Sigmoid colon (tissue), 7 donors: ENCODE data around the gene PSD4. TPM values are rescaled to one million over a fixed set of nuclear protein-coding genes. Genes with fewer than 3 reads are reported as not detected.

Source experiments
- DNase-seq: peaks from one replicate; pipeline ENCODE4 v3.0.0-alpha.2; 2019
- H3K27ac ChIP-seq, 4 donors: fragments of 200-600 bp; sonication (generic); one replicate each; pipeline ENCODE4 v1.5.1; 2016 to 2019; ENCODE audit warnings: mild to moderate bottlenecking in 1 of 4
- H3K27me3 ChIP-seq, 3 donors: fragments of 200-600 bp; sonication (generic); one replicate each; pipeline ENCODE4 v1.5.1; 2019; ENCODE audit warnings: mild to moderate bottlenecking in 1 of 3
- H3K36me3 ChIP-seq, 4 donors: fragments of 200-600 bp; sonication (generic); one replicate each; pipeline ENCODE4 v1.5.1; 2016 to 2019
- H3K4me1 ChIP-seq, 4 donors: fragments of 200-600 bp; sonication (generic); one replicate each; pipeline ENCODE4 v1.5.1; 2017 to 2019
- H3K4me3 ChIP-seq, 4 donors: fragments of 200-600 bp; sonication (generic); one replicate each; pipeline ENCODE4 v1.5.1; 2017 to 2019; ENCODE audit warnings: mild to moderate bottlenecking in 2 of 4, moderate library complexity in 1 of 4
- H3K9me3 ChIP-seq, 4 donors: fragments of 200-600 bp in 3 of 4; sonication (generic) in 3 of 4; one replicate each; pipeline versions ENCODE4 v1.5.1 to v1.6.1; 2013 to 2019
- CTCF ChIP-seq, 4 experiments: fragments of 450-650 bp in 3 of 4; fragments of 200-600 bp in 1 of 4; IDR thresholded peaks; one replicate each; pipeline ENCODE4 v1.5.1; 2016 to 2019; ENCODE audit warnings: antibody characterized with exemption in 4 of 4, mild to moderate bottlenecking in 3 of 4, moderate library complexity in 2 of 4
- EP300 ChIP-seq, 4 donors: sonication (generic); formaldehyde crosslinking; IDR thresholded peaks; one replicate each; pipeline ENCODE4 v1.6.1; 2017; ENCODE audit warnings: antibody characterized with exemption in 4 of 4
- POLR2A ChIP-seq, 2 donors: fragments of 450-650 bp; IDR thresholded peaks; one replicate each; pipeline ENCODE4 v1.6.1; 2016; ENCODE audit warnings: antibody characterized with exemption in 2 of 2, mild to moderate bottlenecking in 2 of 2, moderate library complexity in 2 of 2
- POLR2AphosphoS5 ChIP-seq, 4 donors: sonication (generic); formaldehyde crosslinking; IDR thresholded peaks; one replicate each; pipeline ENCODE4 v1.6.1; 2017; ENCODE audit warnings: antibody characterized with exemption in 4 of 4
- WGBS, 2 donors: extraction: QIAGEN DNeasy Blood & Tissue Kit; methylation state at CpG; one replicate each; pipeline ENCODE4 v1.1.7; 2013; 5-methylcytosine and 5-hydroxymethylcytosine counted together
- intact Hi-C: fragments of 100-400 bp; cut with DNase I; formaldehyde crosslinking; loops from one replicate; pipeline ENCODE4 v1.15.1; 2023
- polyA plus RNA-seq, 3 donors: library from polyadenylated mRNA; stranded (reverse); fragments of 200-250 nt; gene quantifications; one replicate each; pipeline ENCODE4 v1.2.3, GENCODE V29; 2013
- total RNA-seq, 4 donors: library from RNA; depleted of rRNA; stranded (reverse); fragments of >200 nt; gene quantifications; one replicate each; pipeline ENCODE4 v1.1.0, GENCODE V29; 2016
- donor health status: healthy with polysubstance abuse.
- donor health status: Bipolar disorder and iron deficiency.
- donor health status: healthy.

Gene PSD4
- total and polyA plus RNA-seq, 7 donors = 1.4 to 51.6 (median 6.6) TPM

GRCh38 chr2:113160248-113160647, 13.5 kb upstream of the PSD4 start:
- no peak overlapping the region for H3K27ac ChIP-seq
- TF ChIP-seq POLR2AphosphoS5 (IDR thresholded peaks at IDR 0.05) (no peak), POLR2A (IDR thresholded peaks at IDR 0.05) (no peak), CTCF (IDR thresholded peaks at IDR 0.05) (no peak), EP300 (IDR thresholded peaks at IDR 0.05) (no peak)
- H3K36me3 ChIP-seq = no peaks in the 10 kb centered on the region
- H3K4me1 ChIP-seq = no peaks in the 10 kb centered on the region
- H3K4me3 ChIP-seq = no peak overlapping the region
- intact Hi-C loops = no loop called here
- WGBS, 2 donors = 98% methylated on average over 1 of the region's 1 CpG
- peaks cover 0 to 28% (median 12%) of the 10 kb centered on the region in 3 donors for H3K27me3 ChIP-seq
- DNase-seq = no peak
- H3K9me3 ChIP-seq = no peaks in the 10 kb centered on the region

- Histone ChIP-seq H3K27ac (no peak overlapping the region), H3K4me3 (no peak overlapping the region), H3K9me3 (no peaks in the 10 kb centered on the region), H3K27me3 (peaks cover 0 to 26% (median 7%) of the 10 kb centered on the region in 3 donors), H3K36me3 (no peaks in the 10 kb centered on the region), H3K4me1 (no peaks in the 10 kb centered on the region)
- 94 to 95% methylated on average over 5 of the region's 5 CpGs for WGBS, 2 donors
- TF ChIP-seq POLR2AphosphoS5 (IDR thresholded peaks at IDR 0.05) = no peak
- no peak for TF ChIP-seq CTCF (IDR thresholded peaks at IDR 0.05)
- intact Hi-C loops = no loop called here
- no peak for DNase-seq
Measured at GRCh38 chr2:113160962-113161361, 12.8 kb upstream of the PSD4 start.

GRCh38 chr2:113162173-113162572, 11.6 kb upstream of the PSD4 start:
- no peak overlapping the region for H3K27ac ChIP-seq
- H3K36me3 ChIP-seq = no peaks in the 10 kb centered on the region
- intact Hi-C loops = no loop called here
- peaks cover 0 to 14% (median 5%) of the 10 kb centered on the region in 3 donors for H3K27me3 ChIP-seq
- WGBS, 2 donors = 86 to 92% methylated on average over 10 of the region's 10 CpGs
- no peaks in the 10 kb centered on the region for H3K9me3 ChIP-seq
- DNase-seq = no peak
- no peak for TF ChIP-seq POLR2A (IDR thresholded peaks at IDR 0.05)
- no peak for TF ChIP-seq POLR2AphosphoS5 (IDR thresholded peaks at IDR 0.05)
- no peak for TF ChIP-seq EP300 (IDR thresholded peaks at IDR 0.05)
- no peak for TF ChIP-seq CTCF (IDR thresholded peaks at IDR 0.05)
- H3K4me3 ChIP-seq = no peak overlapping the region
- H3K4me1 ChIP-seq = no peaks in the 10 kb centered on the region

GRCh38 chr2:113162869-113163268, 10.9 kb upstream of the PSD4 start:
- no peak overlapping the region for H3K27ac ChIP-seq
- H3K27me3 ChIP-seq = peaks cover 0 to 8% (median under 1%) of the 10 kb centered on the region in 3 donors
- H3K9me3 ChIP-seq = no peaks in the 10 kb centered on the region
- intact Hi-C loops = no loop called here
- no peaks in the 10 kb centered on the region for H3K4me1 ChIP-seq
- no peak overlapping the region for H3K4me3 ChIP-seq
- DNase-seq = no peak
- no peaks in the 10 kb centered on the region for H3K36me3 ChIP-seq
- TF ChIP-seq POLR2AphosphoS5 (IDR thresholded peaks at IDR 0.05) = no peak

- 78 to 85% methylated on average over 11 of the region's 11 CpGs for WGBS, 2 donors
- H3K9me3 ChIP-seq = no peaks in the 10 kb centered on the region
- H3K27me3 ChIP-seq = no peaks in the 10 kb centered on the region
- DNase-seq = no peak
- H3K36me3 ChIP-seq = no peaks in the 10 kb centered on the region
- intact Hi-C loops = no loop called here
- no peak overlapping the region for H3K27ac ChIP-seq
- H3K4me1 ChIP-seq = no peaks in the 10 kb centered on the region
- TF ChIP-seq EP300 (IDR thresholded peaks at IDR 0.05) = no peak
- TF ChIP-seq CTCF (IDR thresholded peaks at IDR 0.05) = no peak
- no peak for TF ChIP-seq POLR2AphosphoS5 (IDR thresholded peaks at IDR 0.05)
- TF ChIP-seq POLR2A (IDR thresholded peaks at IDR 0.05) = no peak
- no peak overlapping the region for H3K4me3 ChIP-seq
Measured at GRCh38 chr2:113164215-113164929, 9.4 kb upstream of the PSD4 start.
